Pulmonary artery endothelial cell (primary cell): ENCODE results near the gene ECT2L. TPM values are rescaled to one million over a fixed set of nuclear protein-coding genes. Genes with fewer than 3 reads are reported as not detected.
"Not testable (repeated sequence)": the region's sequence is repeated elsewhere in the genome, so short reads cannot be mapped to it uniquely, and the experiment has no call there.

Experiments used
- DNase-seq: peaks from one replicate; pipeline ENCODE4 v3.0.0-alpha.2; 2011; ENCODE audit warnings: low read depth, low spot score
- total RNA-seq: library from RNA; depleted of rRNA; stranded (reverse); fragments of >200 nt; gene quantifications from 2 replicates; pipeline ENCODE4 v1.2.3, GENCODE V29; 2014

The ECT2L gene
- total RNA-seq, 1 donor from 2014 or later: not detected

GRCh38 chr6:138931660-138932059 lies 135.8 kb downstream of the ECT2L start:
- DNase-seq: no peak

GRCh38 chr6:138936873-138937272 lies 141.0 kb downstream of the ECT2L start:
- DNase-seq: not testable (repeated sequence)

- DNase-seq: no peak
Measured at GRCh38 chr6:138943089-138943625, 147.3 kb downstream of the ECT2L start.

GRCh38 chr6:138944412-138944811 lies 148.5 kb downstream of the ECT2L start:
- no peak for DNase-seq

GRCh38 chr6:138945354-138945753 lies 149.5 kb downstream of the ECT2L start:
- no peak for DNase-seq

GRCh38 chr6:138948004-138948403 lies 152.1 kb downstream of the ECT2L start:
- DNase-seq: no peak

- no peak for DNase-seq
Measured at GRCh38 chr6:138948546-138949179, 152.8 kb downstream of the ECT2L start.

- DNase-seq: no peak
Measured at GRCh38 chr6:138953451-138953850, 157.6 kb downstream of the ECT2L start.

Other genes with a start within 250 kb of the ECT2L start
- gene CCDC28A, start 22.3 kb upstream of the ECT2L start, total RNA-seq: 13.8 and 18.1 TPM in 2 replicates
- 33.4 and 35.6 TPM in 2 replicates for gene REPS1, start 192.2 kb downstream of the ECT2L start, total RNA-seq
- gene ABRACL, start 232.7 kb downstream of the ECT2L start, total RNA-seq: 75.4 and 92.9 TPM in 2 replicates